GM18507 (cell line): Measurements from ENCODE around the gene TNIK.

Source experiments
- DNase-seq: peaks from one replicate; pipeline ENCODE4 v3.0.0; 2011; ENCODE audit warnings: low read depth; ENCODE audit not compliant: insufficient read length; ENCODE audit errors: extremely low spot score
- FAIRE-seq: peaks from 2 replicates; lab custom pipeline; 2011; peaks lifted over from hg19 to GRCh38; lab: Jason Lieb, UNC

TNIK gene

DNA sequence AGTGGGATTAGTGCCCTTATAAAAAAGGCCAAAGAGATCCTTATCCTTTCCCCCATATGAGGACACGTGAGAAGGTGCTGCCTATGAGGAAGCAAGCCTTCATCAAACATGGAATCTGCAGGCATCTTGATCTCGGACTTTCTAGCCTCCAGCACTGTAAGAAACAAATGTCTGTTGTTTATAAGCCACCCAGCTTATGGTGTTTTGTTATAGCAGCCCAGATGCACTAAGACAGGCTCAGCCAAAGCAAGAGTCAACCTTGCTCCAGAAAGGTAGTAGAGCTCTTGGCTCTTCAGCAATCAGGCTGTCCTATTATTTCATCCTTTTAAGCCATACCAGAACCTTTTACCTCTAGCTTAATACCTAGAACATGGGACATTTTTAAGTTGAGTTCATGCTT is 12.3 kb upstream of the TNIK start:
- FAIRE-seq, result no peak
- DNase-seq, result no peak

DNA sequence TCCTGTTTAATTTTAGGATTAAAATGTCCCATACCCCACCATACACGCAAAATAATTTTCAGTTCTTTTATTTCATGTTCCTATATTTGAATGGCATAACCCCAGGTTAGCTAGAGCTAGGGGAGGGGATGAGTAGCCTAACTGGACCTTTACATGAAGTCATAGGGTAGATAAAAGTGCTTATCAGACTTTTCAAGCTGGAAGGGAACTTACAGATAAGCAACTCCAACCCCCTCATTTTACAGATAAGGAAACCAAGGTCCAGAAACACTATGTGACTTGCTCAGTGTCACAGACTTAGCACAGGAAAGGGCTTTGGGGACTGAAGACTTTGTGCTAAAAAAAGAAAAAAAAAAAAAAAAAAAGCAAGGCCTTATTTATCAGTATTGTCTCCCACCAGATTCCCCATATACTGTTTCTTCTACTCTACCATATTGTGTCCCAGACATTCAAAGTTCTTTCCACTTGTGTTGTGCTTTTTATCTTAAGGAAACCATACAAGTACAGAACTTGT is 10.6 kb upstream of the TNIK start:
- no peak for DNase-seq
- FAIRE-seq, result no peak

DNA sequence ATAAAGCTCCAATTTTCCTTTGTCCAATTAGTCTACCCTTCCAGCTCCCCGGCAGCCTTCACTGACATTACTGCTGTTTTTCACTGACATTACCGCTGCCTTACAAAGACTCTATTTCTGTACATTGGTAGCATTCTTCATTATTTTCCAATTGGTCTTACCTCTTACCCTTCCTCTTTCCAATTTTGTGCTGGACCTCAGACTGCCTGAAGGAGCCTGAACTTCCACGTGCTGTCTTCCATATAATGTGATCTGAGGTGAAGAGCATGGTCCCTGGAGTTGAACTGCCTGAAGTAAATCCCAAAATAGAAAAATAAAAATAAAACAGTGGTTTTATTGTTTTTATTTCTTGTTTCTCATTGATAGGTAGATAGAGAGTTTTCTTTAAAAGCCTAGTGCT is 9.2 kb upstream of the TNIK start:
- DNase-seq (no peak), FAIRE-seq (peak; percentile 15)

DNA sequence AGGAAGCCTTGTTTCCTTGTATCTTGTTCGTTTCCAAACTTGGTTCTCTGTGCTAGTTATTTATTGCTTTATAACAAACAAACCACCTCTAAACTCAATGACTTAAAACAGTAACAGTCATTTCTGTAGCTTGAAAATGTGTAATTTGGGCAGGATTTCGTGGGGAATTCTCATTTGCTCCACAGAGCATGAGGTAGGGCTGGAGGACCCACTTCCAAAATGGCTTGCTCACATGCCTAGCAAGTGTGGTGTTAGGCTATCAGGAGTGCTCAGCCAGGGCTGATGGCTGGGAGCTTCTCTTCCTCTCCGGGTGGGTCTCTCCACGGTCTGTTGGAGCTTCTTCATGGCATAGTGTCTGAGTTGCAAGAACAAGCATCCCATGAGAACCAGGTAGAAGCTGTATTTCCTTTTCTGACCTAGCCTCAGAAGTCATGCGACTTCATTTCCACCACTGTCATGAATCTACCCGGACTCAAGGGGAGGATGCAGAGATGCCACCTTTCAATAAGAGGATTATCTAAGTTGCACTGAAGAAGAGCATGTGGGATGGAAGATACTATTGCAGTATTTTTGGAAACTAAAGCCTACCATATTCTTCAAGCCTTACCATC is 8.2 kb upstream of the TNIK start:
- DNase-seq (no peak), FAIRE-seq (no peak)

DNA sequence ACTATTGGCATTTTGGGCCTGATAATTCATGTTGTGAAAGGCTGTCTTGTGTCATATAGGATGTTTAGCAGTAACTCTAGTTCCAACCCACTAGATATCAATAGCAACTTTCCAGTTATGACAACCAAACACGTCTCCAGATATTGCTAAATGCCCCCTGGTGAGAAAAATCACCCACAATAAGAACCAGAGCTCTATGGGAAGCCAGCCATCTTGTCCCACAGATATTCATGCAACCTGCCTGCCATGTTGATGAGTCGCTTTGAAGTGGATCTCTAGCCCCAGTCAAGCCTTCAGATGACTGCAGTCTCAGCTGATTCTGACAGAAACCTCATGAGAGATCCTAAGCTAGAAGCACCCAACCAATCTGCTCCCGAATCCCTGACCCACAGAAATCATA is 5.6 kb upstream of the TNIK start:
- no peak for FAIRE-seq
- DNase-seq, result no peak

DNA sequence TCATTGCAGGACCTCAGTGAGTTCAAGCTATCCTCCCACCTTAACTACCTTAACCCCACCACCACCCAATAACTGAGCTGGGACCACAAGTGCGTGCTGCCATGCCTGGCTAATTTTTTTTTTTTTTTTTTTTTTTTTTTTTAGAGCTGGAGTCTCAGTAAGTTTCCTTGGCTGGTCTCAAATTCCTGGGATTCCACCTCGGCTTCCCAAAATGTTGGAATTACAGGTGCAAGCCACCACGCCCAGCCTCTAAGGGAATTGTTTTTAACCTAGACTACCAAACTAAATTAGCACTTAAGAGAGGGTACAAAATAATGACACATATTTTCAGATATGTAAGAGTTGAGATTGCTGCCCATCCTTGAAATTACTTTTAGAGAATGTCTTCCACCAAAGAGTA is 4.3 kb upstream of the TNIK start:
- no peak for DNase-seq
- FAIRE-seq, result no peak

DNA sequence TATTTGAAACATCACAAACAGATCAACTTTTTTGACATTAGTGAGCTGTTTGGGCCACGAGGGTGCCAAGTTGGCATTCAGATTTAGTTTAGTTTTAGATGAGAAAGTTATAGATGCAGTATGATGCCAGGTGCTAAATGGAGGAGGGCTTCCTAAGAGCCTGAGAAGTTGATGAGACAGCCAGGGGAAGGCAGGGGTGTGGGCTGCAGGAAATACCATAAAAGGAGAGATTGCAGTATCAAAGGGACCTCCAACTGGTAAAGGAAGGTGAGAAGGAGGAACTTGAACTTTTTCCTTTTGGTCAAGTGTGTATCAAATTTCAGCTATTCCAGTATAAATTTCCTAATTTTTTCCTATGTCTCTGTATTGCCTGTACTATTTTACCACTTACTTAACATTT is 2.0 kb upstream of the TNIK start:
- no peak for FAIRE-seq
- DNase-seq, result no peak

DNA sequence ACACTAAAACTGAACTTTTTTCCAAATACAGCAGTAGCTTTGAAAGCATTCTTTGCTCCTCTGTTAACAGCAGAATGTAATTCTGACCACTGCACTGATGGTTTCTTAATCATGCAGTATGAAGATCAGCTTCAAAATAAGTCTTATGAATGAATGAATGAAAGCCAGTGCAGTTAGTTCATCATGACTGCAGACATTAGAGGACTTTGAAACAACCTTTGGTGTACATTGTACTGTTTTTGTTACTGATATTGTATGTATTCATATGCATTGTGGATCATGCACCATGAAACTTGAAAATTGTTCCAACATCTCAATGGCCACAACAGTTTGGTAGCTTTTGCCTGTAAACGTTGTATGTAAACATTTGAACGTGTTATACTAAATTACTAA is 1.3 kb upstream of the TNIK start:
- no peak for DNase-seq
- peak; percentile 68 for FAIRE-seq

DNA sequence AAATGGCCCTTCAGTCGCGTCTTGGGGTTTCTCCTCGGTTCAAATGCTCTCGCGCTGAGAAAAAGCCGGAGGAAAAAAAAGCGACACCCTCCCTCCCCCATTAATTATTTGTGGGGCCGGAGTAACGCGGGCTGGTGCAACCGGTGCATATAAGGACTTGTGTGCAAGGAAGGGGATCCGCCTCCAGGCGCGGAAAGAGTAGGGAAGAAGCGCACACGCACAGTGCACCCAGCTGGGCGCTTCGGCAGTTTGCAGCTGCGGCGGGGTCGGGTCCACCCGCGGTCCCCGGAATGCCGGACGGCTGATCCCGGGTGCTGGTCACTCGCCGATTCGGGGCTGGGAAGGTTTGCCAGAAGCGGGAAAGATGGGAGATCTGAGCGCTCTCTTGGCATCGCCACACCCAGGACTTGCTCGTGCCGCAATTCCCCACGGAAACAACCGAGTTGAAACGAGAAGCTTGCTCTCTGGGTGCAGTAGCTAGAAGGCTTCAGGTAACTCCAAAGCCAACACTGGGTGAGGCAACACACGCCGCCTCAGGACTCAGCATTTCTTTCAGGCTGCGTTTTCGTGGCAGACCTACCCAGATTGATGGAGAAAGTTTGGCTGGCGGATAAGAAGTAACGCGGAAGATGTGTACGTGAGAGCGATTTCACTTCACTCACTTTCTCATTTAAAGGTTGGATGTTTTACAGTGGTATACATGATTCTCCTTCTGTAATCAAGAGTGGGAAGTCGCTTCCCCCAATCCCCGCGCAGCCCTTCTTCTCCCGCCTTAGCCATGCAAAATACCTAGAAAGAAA is 720 bp upstream of the TNIK start:
- DNase-seq (no peak), FAIRE-seq (no peak)

DNA sequence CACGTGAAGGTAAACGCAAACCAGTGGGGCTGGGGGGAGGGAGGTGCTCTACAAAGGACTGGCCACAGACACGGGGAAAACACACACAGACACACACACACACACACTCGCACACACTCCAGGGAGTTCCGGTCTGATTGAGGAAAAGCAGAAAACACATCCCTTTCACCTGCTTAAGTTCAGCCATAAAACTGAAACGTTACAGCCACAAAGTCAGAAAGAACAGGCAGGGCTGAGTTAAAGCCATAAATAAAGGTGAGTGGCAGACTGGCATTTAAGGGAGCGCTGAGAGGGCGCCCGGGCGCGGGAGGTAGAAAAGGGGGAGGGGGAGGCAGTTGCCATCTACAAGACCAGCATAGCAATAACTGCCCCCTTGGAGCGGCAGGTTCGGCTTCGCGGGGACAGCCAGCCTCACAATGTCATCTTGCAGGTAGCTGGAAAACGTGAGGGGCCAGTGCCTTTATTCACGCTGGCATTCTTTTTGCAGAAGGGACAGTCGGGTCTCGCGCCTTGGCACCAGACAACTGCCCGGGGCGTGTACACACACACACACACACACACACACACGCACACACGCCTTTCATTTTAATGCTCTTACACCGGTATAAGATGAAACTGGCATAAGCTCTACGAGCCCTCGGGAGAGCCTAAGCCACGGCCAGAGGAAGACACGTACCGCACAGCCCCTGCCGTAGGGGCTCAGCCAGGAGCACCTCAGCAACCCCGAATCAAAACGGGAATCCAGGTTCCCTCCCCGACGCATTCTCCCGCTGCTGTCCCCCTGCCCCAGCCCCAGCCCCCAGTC is 866 bp downstream of the TNIK start:
- DNase-seq (no peak), FAIRE-seq (peak; percentile 44)

DNA sequence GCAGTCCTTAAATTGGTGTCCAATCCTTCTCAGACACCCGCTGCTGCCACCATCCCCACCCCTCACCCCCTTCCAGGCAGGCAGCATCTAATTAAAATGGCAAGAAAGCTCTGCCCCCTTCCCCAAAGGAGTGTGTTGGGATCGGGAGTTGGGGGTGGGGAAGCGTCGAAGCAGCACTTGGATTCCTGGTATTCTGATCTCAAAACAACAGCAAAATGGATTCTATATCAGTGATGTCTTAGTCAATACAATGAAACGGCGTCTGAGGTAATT is 1.4 kb downstream of the TNIK start:
- DNase-seq (no peak), FAIRE-seq (no peak)

DNA sequence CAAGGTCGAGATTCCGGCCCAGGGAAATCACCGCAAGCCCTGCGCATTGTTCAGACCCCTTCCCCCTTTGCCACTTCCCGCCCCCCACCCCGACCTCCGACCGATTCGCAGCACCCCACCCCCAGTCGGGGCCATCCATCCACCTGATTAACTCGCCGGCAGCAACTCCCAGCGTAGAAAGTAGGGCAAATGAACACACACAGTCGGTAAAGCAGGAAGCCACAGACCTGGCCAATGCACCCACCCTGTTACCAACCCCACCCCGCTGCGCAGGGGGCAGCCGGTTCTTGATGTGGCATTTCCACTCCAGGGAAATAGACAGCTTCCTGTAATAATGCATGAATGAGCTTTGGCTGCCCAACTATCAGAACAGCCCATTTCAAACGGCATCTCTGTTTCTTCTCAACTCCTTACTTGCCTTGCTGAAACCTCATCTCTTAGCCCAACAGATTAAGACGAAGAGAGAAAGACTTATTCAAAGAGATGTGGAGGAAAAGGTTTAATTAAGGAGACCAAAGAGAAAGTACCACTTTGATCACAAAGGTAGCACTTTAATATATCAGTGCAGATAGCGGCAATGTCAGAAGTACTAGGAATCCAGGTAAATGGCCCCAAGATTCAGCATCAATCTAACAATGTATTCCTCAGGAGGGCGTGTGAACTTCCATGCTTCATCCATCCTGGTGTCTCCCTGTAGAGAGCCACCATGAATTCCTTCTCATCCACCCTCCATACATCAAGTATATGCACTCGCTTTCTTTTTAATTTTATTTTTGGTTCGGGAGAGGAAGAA is 1.9 kb downstream of the TNIK start:
- no peak for DNase-seq
- FAIRE-seq, result peak; percentile 39

DNA sequence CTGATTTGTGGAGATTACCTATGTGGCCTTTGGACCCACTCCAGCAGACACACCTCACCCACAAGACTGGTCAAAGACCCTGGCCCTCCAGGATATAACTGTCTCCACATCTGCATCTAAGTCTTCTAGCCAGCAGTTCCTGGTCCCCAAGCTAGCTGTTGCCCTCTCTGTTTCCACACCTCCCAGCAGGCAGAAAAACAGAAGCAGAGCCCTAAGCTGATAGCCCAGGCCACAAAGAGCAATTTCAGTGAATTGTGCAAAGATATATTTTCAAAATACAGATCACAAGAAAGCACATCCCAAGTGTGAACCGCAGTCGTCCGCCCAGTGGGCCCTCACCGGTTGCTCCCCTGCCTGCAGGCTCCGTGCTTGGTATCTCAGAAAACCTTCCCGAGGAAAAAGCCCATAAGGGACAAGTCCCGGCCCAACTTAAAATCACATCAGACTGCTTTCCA is 2.6 kb downstream of the TNIK start:
- FAIRE-seq, result peak; percentile 35

DNA sequence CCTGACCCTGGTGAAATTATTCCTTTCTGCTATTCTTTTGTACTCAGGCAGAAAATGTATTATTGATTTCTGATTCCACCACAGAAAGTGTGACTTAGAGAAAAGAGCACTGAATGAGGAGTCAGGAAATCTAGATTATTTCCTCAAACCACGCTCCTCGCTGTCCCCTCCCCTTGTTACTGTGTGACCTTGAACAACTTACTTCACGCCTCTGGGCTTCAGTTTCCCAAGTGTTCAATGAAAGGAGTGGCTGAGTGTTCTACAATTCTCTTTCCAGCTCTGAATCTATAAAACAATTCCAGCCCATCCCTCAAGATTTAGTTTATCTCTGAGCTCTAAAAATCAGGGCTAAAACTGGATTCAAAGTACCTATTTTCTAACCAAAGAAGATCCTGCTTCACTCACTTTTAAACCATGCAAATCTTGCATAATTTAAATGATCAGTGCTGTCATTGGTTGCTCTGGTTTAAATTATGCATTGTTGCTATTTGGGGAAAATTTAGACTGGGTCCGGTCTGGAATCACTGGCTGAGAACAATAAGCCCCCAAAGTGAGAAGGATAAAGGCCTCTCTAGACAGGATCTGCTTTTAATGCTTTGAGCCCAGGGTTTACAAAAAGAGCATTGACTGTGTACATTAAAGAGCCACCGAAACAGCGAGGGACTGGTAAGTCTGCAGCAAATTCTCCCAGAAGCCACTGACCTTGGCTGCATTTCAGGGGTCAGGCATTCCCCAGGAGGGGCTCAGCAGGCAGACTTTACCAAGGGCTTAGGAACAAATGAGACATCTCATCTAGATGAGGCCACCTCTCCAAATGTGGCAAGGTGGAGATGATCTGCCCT is 3.2 kb downstream of the TNIK start:
- DNase-seq (no peak), FAIRE-seq (peak; percentile 26)

More for the DNA sequence above, 2.6 kb downstream of the TNIK start:
- no peak for DNase-seq

DNA sequence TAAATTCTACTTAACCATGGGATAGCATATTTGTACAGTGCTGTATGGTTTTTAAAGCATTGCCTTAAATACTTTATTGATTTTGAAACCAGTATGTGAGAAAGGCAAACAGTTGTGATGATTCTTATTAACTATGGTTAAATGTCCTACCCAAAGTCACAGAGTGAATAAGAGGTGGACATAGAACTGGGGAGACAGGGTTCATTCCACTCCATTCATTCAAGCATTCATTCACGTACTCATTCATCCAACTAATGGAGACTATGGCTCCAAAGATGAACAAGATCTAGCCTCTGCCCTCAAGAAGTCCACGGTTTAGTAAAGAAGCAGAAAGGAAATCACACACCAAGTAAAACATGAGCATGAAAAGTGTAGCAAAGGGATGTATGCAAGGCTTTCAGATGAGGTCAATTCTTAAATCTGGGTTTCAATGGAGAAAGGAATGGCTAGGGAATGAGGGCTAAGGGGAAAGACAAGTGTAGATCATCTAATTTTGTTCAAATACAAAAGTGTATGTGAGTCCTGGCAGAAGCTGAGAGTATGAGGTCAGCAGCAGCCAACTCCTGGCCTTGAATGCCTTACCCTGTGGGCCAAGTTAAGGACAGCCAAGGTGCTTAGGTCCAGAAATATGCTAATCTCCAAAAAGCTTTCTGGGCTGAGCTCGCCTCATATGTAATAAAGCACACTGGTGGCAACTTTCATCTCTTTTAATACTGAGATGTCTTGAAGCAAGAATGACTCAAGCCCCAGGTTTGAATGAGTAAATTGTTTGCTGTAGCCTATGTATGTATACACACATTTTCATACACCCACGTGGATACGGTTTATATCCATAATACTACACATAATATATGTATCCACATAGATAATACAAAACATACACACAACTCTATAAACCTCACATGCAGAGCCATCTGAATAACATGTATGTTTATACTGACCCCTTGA is 4.3 kb downstream of the TNIK start:
- FAIRE-seq, result no peak
- no peak for DNase-seq

DNA sequence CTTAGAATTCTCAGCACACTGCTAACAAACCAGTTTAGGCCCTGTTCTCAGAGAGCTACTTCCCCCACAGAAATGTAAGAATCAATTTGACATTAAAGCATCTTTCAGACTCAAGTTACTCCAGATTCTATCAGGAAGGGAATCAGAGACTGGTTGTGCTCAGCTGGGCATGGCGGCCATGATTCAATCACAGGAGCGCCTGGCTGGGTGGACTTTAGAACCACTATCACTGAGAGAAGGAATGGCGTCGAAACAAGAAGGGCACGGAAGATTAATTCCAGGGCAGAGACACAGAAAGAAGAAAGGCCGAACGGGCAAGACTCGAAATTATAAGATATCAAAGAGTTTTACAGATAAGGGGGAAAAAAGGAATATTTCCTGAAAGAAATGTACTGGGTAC is 6.2 kb downstream of the TNIK start:
- FAIRE-seq (no peak), DNase-seq (no peak)

DNA sequence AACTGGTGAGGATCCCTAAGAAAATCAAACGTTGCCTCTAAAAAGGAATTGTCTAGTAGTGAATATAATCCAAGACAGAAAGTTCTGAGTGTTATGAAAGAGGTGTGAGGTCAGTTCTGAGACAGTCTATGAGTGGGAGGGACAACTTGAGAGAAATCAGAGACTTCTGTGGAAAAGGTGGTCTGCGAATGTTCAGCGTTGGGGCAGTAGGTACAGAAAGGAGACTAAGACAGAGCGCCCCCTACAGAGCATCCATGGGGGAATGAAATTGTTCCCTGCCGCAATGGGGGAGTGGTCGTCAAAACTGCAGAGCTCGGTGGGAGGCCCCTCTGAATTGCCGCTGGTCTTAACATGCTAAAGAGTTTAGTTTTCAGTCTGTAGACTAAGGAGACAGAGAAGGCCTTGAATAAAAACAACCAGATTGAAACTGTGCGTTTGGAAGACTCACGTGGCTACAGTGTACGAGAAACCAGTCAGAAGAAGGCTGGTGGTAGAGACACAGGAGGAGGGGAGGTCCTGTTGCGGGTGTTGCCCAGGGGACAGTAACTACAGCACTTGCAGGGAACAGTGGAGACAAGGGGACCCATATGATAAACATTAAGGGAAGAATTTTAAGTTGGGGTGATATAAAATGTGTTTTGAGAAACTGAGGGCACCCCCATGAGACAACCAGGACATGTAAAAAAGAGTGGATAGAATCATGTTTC is 6.9 kb downstream of the TNIK start:
- FAIRE-seq (no peak), DNase-seq (no peak)
